GM13976 (cell line): ENCODE results near the gene SUMF1.

Experiments
- DNase-seq: peaks from one replicate; pipeline ENCODE4 v3.0.0; 2012; ENCODE audit warnings: low spot score
- CTCF ChIP-seq: IDR thresholded peaks from 2 replicates; pipeline ENCODE4 v1.5.1; 2012; ENCODE audit warnings: borderline replicate concordance, mild to moderate bottlenecking; ENCODE audit not compliant: insufficient read depth; ENCODE audit errors: extremely low read depth, missing control alignments, control extremely low read depth
- in situ Hi-C: fragments of 300-500 bp; cut with MboI; formaldehyde crosslinking; loops from one replicate; pipeline ENCODE4 v1.12.0; 2022; ENCODE audit warnings: low sequenced_read_pairs, mixed read lengths, inconsistent platforms; ENCODE audit not compliant: unreplicated experiment

SUMF1 gene

GRCh38 chr3:4313606-4314293 is 153.3 kb downstream of the SUMF1 start:
- no peak for TF ChIP-seq CTCF
- DNase-seq: no peak
- in situ Hi-C loops: no loop called here

- no peak for DNase-seq
- no peak for TF ChIP-seq CTCF
- in situ Hi-C loops: no loop called here
Measured at GRCh38 chr3:4311496-4311895, 155.6 kb downstream of the SUMF1 start.
